AG10803 (cell line): Measurements from ENCODE around the gene PTPA.

ENCODE experiments used
- DNase-seq: peaks from one replicate; pipeline ENCODE4 v3.0.0; 2010; ENCODE audit warnings: low read depth
- H3K4me3 ChIP-seq: 2 replicates; pipeline ENCODE4 v1.5.1; 2011; ENCODE audit warnings: mild to moderate bottlenecking, low read length, control low read depth
- CTCF ChIP-seq: conservative IDR thresholded peaks from 2 replicates; pipeline ENCODE4 v1.5.1; 2011; ENCODE audit warnings: mild to moderate bottlenecking, low read length, control low read depth, inconsistent platforms

Gene PTPA

GRCh38 chr9:129197978-129198318 is 86.7 kb downstream of the PTPA start:
- no peak for TF ChIP-seq CTCF
- peak overlapping the region; percentile 38 for H3K4me3 ChIP-seq

More at GRCh38 chr9:129197978-129198318, 86.7 kb downstream of the PTPA start:
- DNase-seq, result no peak
